ENCODE measurements around the gene KRT20. TPM values are rescaled to one million over a fixed set of nuclear protein-coding genes. Genes with fewer than 3 reads are reported as not detected.

Gene KRT20
- total RNA-seq, 1 donor from 2014 or later = not detected

- DNase-seq (ENCODE audit: low read depth in 2 of 2) = peak in 1 of 2 donors; percentile 58
Observed at GRCh38 chr17:40854175-40854814, 30.7 kb downstream of the KRT20 start.

DNA sequence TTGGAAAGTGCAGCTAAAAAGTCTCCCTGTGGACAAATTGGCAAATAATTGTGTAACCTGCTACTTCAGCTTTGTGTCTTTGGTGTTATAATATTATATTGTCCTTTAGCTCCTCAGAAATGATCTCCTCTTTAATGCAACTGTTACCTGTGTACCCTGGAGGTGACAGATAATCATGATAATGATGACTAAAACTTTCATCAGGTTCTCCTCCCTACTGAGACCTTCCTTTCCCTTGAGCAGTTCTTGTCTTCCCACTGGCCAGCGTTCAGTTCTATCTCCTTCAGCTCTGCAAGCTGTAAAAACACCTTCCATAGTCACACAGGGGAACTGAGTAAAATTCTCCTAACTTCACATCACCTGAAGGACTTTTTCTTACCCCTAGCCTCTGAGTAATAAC is 32.7 kb downstream of the KRT20 start:
- DNase-seq (ENCODE audit: low read depth in 2 of 2) = no peak

DNA sequence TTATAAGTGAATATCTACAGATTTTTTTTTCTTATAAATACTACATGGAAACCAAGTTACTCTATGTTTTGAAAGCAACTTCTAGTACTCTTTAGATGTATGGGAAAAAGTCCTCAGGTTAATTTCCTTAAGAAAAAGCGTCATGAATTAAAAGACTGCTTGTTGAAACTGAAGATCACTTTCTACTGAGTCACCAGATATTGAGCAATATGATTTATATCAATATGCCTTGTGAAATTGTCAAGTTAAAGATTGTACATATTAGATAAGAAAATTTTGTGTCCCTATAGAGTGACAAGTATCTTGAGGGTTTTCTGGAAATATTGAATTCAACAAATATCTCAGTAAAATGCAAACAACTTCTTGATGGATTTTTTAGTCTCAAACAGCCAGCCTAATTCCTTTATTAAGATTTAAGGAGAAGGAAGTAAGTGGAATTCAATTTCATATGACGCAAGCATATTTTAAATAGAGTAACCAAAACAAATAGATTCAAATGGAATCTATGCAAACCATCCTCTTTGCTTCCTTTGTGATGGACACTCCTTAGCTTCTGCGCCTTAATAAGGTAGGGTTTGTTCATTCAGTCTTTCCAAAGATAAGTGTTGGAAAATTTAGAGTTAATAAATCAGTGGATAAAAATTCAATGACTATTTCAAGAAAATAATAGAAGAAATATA is 34.6 kb downstream of the KRT20 start:
- no peak for DNase-seq (ENCODE audit: low read depth in 2 of 2)

- no peak for DNase-seq (ENCODE audit: low read depth in 2 of 2)
Observed at GRCh38 chr17:40849723-40850122, 35.3 kb downstream of the KRT20 start.

DNA sequence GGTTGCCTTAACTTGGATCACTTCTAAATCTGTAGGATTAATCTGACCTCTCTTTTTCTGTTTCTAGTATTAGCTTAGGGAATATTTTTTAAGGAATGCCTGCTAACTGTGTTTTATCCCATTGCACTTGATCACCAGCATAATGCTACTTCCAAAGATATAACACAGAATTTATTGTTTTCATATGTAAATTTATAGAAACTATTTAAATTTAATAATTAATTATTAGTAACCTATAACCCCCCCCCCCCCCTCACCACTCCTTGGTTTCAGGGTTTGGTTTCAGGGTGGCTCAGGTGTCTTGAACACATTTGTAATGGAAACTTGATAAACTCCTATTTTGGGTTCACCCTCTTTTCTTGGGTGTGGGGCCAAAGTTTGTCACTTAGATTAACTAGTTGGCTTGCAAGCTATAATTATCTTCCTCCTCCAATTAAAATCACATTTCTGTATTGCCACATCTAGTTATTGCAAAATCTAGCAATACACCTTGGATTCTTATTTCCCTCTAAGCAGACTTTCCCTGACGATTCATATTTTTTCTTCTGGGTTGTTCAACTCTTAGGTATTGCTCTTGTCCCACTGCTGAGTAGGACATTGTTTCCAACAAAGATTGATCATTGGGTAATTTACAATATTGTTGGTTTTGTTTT is 36.3 kb downstream of the KRT20 start:
- DNase-seq (ENCODE audit: low read depth in 2 of 2) = no peak

GRCh38 chr17:40846515-40847144 is 38.4 kb downstream of the KRT20 start:
- DNase-seq (ENCODE audit: low read depth in 2 of 2) = no peak

DNA sequence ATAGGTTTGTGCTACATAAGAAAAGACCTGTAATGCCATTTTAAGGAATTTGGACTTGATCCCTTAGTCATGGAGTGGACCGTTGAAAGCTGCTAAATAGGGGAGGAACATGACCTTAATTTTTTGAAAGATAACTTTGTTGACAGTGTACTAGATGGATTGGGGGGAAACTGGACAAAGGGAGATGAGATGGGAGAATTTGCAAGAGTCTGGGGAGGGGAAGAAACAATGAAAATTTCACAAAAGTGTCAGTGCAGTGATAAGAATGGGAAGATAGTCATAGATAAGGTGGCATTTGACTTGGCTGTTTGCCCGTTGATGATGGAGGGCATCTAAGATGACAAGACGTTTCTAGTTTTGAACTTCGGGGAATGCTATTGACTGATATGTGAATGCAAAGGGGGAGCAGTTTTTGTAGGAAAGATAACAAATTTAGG is 40.4 kb downstream of the KRT20 start:
- no peak for DNase-seq (ENCODE audit: low read depth in 2 of 2)

- DNase-seq (ENCODE audit: low read depth in 2 of 2) = no peak
Observed at GRCh38 chr17:40843242-40843641, 41.8 kb downstream of the KRT20 start.

DNA sequence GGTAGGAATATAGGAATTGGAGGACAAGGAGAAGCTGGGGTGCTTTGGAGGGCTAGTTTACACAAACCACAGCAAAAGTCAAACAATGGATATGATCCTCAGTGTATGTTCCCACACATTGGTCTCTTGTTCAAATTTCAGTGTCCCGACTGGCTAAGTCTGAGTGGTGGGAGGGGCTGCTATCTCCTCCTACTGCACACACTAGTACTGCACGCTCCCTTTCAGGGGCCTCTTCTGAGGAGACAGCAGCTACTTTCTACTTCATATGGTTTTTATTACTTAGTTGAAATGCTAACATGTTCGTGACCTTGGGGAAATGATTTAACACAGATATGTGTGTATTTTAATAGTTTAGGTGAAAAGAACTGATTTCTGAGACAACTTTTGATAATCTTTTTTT is 43.8 kb downstream of the KRT20 start:
- DNase-seq (ENCODE audit: low read depth in 2 of 2) = no peak

- DNase-seq (ENCODE audit: low read depth in 2 of 2) = no peak
Observed at GRCh38 chr17:40839194-40839593, 45.8 kb downstream of the KRT20 start.

- no peak for DNase-seq (ENCODE audit: low read depth in 2 of 2)
Observed at GRCh38 chr17:40836020-40836419, 49.0 kb downstream of the KRT20 start.

GRCh38 chr17:40833882-40834281 is 51.2 kb downstream of the KRT20 start:
- DNase-seq (ENCODE audit: low read depth in 2 of 2) = no peak

- DNase-seq (ENCODE audit: low read depth in 2 of 2) = no peak
Observed at GRCh38 chr17:40832840-40833239, 52.2 kb downstream of the KRT20 start.

GRCh38 chr17:40830085-40830776 is 54.8 kb downstream of the KRT20 start:
- DNase-seq (ENCODE audit: low read depth in 2 of 2) = no peak

- peak in 1 of 2 donors; percentile 12 for DNase-seq (ENCODE audit: low read depth in 2 of 2)
Observed at GRCh38 chr17:40828454-40829044, 56.5 kb downstream of the KRT20 start.

DNA sequence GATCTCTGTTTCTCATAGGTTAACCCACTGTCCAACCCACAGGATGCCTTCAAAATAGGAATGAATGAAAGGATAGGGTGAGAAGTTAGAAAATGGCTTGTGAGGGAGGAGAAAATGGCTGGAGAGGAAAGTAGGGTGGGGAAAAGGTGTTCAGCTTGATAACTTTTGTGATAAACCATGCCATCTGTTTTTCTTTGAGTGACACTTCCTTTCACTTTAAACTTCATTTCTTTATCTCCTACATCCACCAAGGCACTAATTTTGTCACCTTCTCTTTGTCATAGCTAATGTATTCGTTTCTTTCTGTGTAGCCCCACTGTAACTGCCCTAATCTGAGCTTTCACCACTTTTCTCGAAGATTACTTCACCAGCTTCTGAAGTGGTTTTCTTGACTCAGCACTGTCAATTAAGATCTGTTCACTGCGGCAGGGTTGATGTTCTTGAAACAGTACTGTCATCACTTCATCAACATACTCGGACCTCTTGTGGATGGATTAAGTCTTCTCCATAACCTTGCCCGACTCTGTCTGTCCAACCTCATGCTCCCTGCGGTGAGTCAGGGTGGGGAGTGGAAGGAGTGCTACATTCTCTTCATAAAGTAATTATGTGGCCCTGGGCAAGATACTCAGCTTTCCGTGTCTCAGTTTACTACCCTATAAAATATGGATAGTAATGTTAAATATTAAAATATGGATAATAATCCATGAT is 57.1 kb downstream of the KRT20 start:
- no peak for DNase-seq (ENCODE audit: low read depth in 2 of 2)
